GM03348 (cell line): ENCODE results near the gene COMMD10.

Experiments used
- DNase-seq: peaks from one replicate; pipeline ENCODE4 v3.0.0; 2012; ENCODE audit warnings: low spot score

COMMD10 gene

DNA sequence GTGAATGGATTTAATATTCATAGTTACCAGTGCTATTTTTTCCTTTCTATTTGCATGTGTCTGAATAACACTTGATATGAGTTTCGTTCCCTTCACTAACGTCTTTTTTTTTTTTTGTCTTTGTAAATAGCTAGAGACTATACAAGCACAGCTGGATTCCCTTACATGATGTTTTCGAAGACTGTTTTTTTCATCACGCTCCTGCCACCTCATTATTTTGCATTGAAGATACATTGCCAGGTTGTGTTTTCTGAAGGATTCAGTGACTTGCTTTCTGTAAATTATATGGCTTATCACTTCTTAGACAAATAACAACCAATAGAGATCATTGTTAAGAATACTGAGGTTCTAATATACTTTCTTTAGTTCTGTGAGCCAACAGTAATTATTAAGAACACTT lies 207.5 kb downstream of the COMMD10 start:
- no peak for DNase-seq

DNA sequence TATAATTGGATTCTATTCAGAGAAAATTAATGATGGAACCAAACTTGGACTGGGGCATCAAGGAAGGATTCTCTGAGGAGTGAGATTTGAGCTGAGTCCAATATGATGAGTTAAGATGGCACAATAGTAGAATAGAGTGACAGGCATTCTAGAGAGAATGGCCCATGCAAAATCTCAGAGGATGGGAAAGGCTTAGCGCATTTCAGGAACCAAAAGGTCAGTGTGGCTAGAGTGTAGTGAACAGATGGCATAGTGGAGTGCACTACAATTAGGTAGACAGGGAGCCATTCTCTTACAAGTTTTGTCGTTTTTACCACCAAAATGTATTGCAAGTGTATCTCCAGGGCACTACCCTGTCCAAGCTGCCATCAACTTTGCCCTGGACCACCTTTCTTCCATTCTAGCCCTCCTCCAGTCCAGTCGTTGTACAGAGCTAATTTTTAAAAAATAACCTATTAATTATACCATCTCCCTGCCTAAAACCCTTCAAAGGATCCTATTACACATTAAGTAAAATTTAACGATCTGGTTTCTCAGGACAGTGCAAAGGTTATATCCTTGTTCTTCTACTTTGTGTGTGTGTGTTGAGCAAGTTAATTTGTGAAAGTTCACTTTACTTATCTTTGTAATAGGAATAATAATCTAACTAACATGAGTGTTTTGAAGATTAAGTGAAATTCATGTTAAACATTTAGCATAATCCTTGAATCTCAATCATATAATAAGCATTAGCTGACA lies 211.7 kb downstream of the COMMD10 start:
- DNase-seq: no peak

DNA sequence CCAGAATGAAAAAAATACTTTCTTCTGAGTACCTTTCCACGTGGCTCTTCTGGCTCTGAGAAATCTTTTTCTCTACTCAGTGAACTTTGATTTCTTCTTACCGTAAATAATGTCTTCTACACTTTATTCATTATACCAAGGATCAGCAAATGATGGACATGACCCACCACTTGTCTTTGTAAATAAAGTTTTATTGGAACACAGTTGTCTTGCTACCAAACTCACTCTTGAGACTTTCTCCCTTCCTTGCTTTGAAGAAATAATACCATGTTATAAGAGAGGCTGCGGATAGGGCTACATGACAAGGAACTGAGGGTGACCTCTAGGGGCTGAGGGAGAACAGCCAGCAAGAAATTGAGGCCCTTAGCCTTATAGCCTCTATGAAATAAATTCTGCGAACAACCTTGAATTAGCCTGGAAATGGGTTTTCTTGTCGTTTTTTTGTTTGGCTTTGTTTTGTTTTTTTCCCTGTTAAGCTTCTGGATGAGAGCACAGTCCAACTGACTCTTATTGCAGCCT lies 212.5 kb downstream of the COMMD10 start:
- no peak for DNase-seq

DNA sequence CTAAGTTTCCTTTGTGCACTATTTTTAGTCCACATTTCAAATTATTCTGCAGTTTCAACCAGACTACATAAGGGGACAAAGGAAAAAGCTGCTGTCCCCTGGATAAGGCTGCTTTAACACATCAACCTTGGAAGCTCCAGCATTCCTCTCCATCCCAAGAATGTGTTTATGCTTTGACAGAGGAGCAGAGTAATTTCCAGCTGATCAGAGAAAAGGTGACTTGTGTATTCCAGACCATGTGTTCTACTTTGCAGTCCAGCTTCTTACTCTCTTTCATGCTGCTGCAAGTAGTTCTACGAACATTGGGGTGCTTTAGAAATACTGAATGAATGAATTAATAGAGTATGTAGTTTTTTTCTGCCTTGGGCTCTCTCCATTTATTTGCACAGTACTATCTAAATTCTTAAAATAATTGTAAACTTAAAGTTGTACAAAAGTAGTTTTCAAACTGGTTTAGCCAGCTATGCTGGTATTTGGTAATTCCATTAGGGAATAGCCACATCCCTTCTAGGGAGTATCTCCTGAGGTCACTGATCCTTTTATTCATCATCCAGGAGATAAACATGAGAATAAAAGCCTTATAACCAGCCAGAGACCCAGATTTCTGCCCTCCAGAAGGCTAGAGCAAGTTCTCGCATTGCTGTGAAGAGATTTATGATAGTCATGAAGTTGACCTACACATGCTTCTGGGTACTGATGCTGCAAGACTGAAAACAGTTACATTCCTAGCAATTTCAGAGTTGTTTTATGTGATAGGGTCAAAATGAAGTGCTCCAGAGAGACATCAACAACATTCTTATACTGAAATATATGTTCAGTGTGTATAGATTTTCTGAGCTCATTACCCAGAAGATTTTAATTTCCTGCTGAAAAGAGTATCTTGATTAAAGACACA lies 215.2 kb downstream of the COMMD10 start:
- DNase-seq: no peak

DNA sequence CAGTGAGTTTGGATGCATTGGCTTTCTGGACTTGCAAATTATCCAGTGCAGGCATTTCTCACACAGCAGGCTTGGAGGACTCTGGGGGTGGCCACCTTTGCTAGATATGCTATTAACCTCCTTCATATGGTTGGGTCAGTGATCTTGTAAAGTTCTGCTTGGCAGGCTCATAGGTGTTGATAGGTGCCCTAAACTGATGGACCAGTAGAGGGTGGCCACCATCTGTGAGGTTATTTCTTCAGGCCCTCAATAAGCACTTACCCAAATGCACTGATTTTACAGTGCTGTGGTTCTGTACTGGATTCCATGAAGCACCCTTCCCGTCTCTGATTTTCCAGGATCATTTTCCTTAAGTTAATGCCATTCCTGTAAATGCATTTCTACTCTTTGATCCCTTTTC lies 216.3 kb downstream of the COMMD10 start:
- no peak for DNase-seq

DNA sequence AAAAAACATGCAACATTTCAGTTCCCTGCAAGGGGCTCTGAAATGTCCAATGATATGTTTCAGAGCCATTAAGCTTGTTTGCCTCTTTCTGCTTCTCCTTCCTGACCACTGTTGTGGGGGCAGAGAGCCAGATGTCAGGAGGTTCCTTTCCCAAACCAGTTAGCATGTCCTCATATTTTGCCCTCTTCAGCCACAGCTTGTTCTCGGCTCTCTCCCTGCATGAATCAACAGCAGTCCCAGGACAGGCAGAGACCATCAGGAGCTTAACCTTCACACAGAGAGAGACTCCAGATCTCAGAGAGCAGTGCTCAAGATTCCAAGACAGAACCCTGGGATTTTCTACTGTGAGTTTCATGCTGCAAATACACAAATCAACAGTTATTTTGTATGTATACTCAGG lies 218.5 kb downstream of the COMMD10 start:
- no peak for DNase-seq

DNA sequence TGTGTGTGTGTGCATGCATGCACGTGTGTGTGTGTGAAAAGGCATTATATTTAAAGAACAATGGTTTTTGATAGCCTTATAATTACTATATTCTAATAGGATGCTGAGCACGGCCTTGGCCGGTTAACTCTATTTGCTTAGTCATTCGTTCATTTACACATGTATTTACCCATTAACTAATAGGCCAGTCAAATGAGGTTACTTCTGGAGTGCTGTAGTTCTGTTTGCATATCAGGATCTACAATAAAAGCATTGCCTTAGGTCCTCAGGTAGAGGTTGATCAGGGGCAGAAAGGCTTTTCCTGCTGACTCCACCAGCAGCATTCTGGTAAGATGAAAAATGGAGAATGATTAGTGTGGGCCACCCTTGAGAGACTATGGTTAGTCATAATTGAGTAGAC lies 219.0 kb downstream of the COMMD10 start:
- DNase-seq: no peak

DNA sequence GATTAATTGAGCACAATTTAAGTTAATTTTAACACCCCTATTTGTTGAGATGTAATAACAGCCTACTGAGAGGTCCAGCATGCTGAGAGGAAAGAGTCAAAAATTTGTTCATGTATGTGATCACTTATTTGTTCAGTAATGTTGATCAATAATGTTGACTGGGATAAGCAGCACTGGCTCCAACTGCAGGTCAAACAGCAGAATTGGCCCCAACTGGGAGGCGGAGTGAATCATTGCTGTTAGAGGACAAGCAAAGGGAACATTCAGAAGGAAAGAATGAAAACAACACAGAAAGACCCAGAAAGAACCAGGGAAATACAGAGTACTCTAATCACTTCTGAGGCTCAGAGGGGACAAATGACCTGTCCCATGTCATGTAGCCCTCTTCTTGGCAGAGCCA lies 221.1 kb downstream of the COMMD10 start:
- DNase-seq: no peak

DNA sequence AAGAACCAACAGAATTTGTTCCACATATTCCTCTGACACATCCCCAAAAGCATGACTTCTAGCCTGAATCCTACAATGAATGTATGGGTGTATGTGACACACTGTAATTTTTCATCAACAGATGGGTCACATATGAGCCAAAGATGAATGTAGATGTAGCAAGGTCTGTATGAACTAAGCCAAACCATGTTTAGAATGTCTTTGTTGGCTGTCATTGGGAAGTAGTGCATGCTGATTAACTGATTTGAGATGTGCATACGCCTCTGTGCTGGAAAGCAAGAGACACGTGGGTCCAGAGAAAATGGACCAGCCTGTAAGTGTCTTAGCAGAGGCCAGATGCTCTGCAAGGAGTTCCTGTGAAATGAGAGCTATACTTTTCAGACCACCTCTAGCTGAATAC lies 222.0 kb downstream of the COMMD10 start:
- no peak for DNase-seq

DNA sequence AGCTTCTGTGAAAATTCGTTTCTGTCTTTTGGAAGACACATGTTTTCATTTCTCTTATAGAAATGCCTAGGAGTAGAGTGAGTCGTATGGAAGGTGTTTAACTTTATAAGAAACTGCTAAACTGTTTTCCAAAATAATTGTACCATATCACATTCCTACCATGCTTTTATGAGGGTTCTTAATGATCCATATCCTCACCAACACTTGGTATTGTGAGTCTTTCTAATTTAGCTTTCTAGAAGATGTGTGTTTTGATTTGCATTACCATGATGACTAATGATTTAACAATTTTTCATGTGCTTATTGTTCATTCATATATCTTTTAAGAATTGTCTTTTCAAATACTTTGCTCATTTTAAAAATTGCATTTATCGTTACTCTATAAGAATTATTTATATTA lies 223.6 kb downstream of the COMMD10 start:
- no peak for DNase-seq

DNA sequence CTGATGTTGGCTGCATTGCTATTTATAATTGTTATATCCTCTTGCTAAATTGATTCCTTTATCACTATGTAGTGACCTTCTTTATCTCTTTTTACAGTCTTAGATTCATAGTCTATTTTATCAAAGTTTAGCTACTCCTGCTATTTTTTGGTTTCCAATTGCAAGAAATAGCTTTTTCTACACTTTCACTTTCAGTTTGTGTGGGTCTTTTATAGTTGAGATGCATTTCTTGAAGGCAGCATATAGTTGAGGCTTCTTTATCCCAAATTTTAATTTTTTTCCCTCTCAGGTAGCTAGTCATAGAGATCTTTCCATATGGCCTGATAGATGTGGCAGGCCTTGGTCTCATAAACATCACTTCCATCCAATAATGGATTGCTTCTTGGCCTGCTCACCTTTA lies 228.5 kb downstream of the COMMD10 start:
- DNase-seq: no peak

DNA sequence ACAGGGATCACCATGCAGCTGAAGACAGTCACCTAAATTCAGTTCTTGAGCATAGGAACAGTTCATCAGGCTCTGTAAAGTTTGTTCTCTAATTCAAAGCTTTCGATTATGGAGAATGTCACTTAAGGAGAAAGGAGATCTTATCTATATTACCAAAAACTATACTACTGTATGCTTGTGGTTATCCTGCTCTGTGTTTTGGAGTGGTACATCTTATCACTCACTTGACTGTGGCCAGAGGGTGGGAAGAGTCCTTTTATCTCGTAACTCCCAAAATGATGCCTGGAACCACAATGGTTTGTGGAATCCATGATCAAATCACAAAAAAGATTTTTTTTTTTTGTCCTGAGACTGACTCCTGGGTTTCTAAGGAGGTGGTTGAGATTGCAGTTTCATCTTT lies 230.7 kb downstream of the COMMD10 start:
- no peak for DNase-seq

DNA sequence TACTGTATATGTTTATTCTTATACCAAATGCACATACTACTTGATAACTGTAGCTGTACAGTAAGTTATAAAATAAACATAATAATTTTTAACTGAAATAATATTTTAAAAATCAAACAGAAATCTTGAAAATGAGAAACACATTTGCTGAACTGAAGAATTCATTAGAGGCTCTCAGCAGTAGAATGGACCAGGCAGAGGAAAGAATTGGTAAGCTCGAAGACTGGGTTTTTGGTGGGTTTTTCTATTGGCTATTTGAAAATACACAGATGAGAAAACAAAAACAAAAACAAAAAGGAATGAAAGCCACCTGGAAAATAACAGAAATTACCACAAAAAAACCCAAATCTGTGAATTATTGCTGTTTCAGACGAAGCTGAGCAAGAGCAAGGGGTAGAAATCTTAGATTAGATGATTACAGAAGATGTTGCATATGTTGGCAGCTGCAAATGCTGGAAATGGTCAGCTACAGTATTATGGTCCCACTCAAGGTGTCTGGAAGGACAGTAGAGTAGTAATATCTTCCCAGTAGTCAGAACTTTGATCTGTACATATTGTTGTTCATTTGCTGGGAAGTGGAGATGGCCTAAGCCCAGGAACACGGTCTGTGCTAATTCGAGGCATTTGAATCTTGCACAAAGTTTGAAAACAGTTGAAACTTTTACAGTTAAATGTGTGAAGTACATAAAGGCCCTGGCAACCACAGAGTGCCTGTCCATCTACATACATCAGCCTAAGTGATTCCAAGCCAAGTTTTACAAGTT lies 233.4 kb downstream of the COMMD10 start:
- no peak for DNase-seq

DNA sequence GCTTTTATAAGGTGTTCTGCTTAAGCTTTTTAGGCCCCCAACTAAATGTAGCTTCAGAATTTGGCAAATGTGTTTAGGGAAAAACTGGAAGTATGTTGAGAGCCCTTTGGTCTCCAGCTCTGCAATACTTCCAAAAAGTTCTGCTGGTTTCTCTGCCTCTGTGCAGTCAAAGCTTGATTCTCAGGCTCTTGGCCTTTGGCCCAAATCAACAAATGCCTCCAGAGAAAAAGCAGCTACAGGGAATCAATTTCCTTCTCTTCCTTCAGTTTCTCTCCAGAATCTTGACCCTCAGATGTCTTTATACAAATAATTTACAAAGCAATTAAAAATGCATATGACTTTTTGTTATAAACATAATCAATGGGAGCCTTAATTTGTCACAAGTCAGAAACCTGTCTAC lies 235.7 kb downstream of the COMMD10 start:
- no peak for DNase-seq

DNA sequence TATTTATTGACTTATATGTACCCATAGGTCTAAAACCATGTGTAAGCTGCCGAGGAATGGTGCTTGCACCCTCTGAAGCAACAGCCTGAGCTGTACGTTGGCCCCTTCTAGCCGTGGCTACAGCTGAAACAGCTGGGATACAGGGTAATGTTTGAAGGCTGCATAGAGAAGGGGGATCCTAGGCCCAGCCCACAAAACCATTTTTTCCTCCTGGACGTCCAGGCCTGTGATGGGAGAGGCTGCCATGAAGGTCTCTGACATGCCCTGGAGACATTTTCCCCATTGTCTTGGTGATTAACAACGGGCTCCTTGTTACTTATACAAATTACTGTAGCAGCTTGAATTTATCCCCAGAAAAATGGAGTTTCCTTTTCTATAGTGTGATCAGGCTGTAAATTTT lies 244.7 kb downstream of the COMMD10 start:
- DNase-seq: no peak

DNA sequence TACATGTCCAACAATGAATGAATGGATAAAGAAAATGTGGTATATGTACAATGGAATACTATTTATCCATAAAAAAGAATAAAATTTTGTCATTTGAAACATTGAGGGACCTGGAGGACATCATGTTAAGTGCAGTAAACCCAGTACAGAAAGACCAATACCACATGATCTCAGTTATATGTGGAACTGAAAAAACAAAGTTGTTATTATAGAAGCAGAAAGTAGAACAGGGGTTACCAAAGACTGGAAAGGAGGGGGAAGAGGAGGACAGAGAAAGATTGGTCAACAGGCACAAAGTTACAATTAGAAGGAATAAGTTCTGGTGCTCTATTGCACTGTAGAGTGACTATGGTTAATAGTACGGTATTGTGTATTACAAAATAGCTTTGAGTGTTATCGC lies 256.0 kb downstream of the COMMD10 start:
- DNase-seq: no peak
